OCI-LY7 (cell line): Measurements from ENCODE around the gene SH2D3C. TPM values are rescaled to one million over a fixed set of nuclear protein-coding genes. Genes with fewer than 3 reads are reported as not detected.
A peak's percentile ranks its signal among the peaks of the same experiment; 100 is the strongest.

Experiments
- BruUV-seq: library from RNA; stranded (reverse); fragments of 400-500 nt; replicated peaks from 2 replicates; lab custom pipeline; 2021; lab: Mats Ljungman, UMichigan
- CTCF ChIA-PET: fragments of 300-600 bp; sonication (Branson Sonifier 250); formaldehyde crosslinking; loops from one replicate; lab custom pipeline; 2022; ENCODE audit warnings: antibody characterized with exemption; ENCODE audit not compliant: unreplicated experiment; lab: Charles Lee
- POLR2A ChIA-PET: fragments of 300-600 bp; sonication (Branson Sonifier 250); formaldehyde crosslinking; loops from one replicate; lab custom pipeline; 2022; ENCODE audit warnings: antibody characterized with exemption; lab: Charles Lee
- DNase-seq: peaks from one replicate; pipeline ENCODE4 v3.0.0-alpha.2; 2015; ENCODE audit warnings: low spot score
- H2AFZ ChIP-seq: fragments of 200-600 bp; sonication (generic), shearing (Covaris generic); 2 replicates; pipeline ENCODE4 v1.6.1; 2014; ENCODE audit warnings: mild to moderate bottlenecking, antibody characterized with exemption, low read length, moderate library complexity
- H3K27ac ChIP-seq: fragments of 200-600 bp; sonication (generic); 2 replicates; pipeline ENCODE4 v1.5.1; 2014; ENCODE audit warnings: mixed run types, low read depth, mild to moderate bottlenecking, moderate library complexity, low read length, inconsistent platforms; ENCODE audit not compliant: poor library complexity, severe bottlenecking
- H3K36me3 ChIP-seq: fragments of 200-600 bp; sonication (generic); 2 replicates; pipeline ENCODE4 v1.6.1; 2014; ENCODE audit warnings: mild to moderate bottlenecking, antibody characterized with exemption, low read length, moderate library complexity, mixed read lengths; ENCODE audit not compliant: insufficient read depth
- H3K4me1 ChIP-seq: fragments of 200-600 bp; sonication (generic); 2 replicates; pipeline ENCODE4 v1.5.1; 2014; ENCODE audit warnings: mild to moderate bottlenecking, low read length; ENCODE audit not compliant: insufficient read depth, poor library complexity, severe bottlenecking
- H3K4me2 ChIP-seq: fragments of 200-600 bp; sonication (generic); 2 replicates; pipeline ENCODE4 v1.6.1; 2014; ENCODE audit warnings: mild to moderate bottlenecking, low read length
- H3K4me3 ChIP-seq: fragments of 200-600 bp; sonication (generic); 2 replicates; pipeline ENCODE4 v1.5.1; 2014; ENCODE audit warnings: mild to moderate bottlenecking, low read depth, low read length; ENCODE audit not compliant: poor library complexity, severe bottlenecking
- H3K79me2 ChIP-seq: fragments of 200-600 bp; sonication (generic); 2 replicates; pipeline ENCODE4 v1.6.1; 2016; ENCODE audit warnings: low read depth, mild to moderate bottlenecking, low read length, moderate library complexity, mixed read lengths; ENCODE audit not compliant: insufficient read depth
- H3K9me2 ChIP-seq: fragments of 200-600 bp; sonication (generic); 2 replicates; pipeline ENCODE4 v1.6.1; 2016; ENCODE audit warnings: mild to moderate bottlenecking, low read length, mixed read lengths; ENCODE audit not compliant: insufficient read depth
- H3K9me3 ChIP-seq: fragments of 200-600 bp; sonication (generic); 2 replicates; pipeline ENCODE4 v1.6.1; 2014; ENCODE audit warnings: mild to moderate bottlenecking, mixed run types, low read length, mixed read lengths
- H4K20me1 ChIP-seq: fragments of 200-600 bp; sonication (generic); 2 replicates; pipeline ENCODE4 v1.6.1; 2014; ENCODE audit warnings: mild to moderate bottlenecking, antibody characterized with exemption, low read length, moderate library complexity, mixed read lengths; ENCODE audit not compliant: insufficient read depth
- CTCF ChIP-seq: fragments of 200-600 bp; sonication (generic); conservative IDR thresholded peaks from 2 replicates; pipeline ENCODE4 v1.5.1; 2014; ENCODE audit warnings: mild to moderate bottlenecking, antibody characterized with exemption, low read length, moderate library complexity, mixed read lengths
- EZH2phosphoT487 ChIP-seq: fragments of 200-600 bp; sonication (generic); IDR thresholded peaks from 2 replicates; pipeline ENCODE4 v1.6.1; 2018; ENCODE audit warnings: low read depth, borderline replicate concordance, mild to moderate bottlenecking, mixed run types, antibody characterized with exemption, low read length, moderate library complexity, mixed read lengths
- intact Hi-C: fragments of 100-400 bp; cut with micrococcal nuclease; formaldehyde crosslinking; loops from one replicate; pipeline ENCODE4 v1.10.0; 2022; ENCODE audit not compliant: unreplicated experiment
- total RNA-seq, 2 experiments: library from RNA; depleted of rRNA in 1 of 2; stranded (reverse); fragments of >200 nt in 1 of 2; shearing (Covaris generic) in 1 of 2; gene quantifications; 2 replicates each; pipeline ENCODE4 v1.2.3, GENCODE V29; 2014 to 2022

SH2D3C gene
- total RNA-seq, 2 experiments from 2014 or later = 40.0 to 45.7 TPM

- peaks cover 27% of the 10 kb centered on the region for H3K4me1 ChIP-seq
- no peaks in the 10 kb centered on the region for H3K79me2 ChIP-seq
- POLR2A ChIA-PET = no interaction called here
- CTCF ChIA-PET = no interaction called here
- no peak overlapping the region for H3K4me2 ChIP-seq
- no peaks in the 10 kb centered on the region for H3K9me2 ChIP-seq
- H3K4me3 ChIP-seq = no peak overlapping the region
- intact Hi-C loops = no loop called here
- DNase-seq = no peak
- no peak overlapping the region for H3K27ac ChIP-seq
- no peaks in the 10 kb centered on the region for H3K9me3 ChIP-seq
- TF ChIP-seq EZH2phosphoT487 = no peak
- no peak for TF ChIP-seq CTCF
- H4K20me1 ChIP-seq = no peaks in the 10 kb centered on the region; the same call in 1 of the 2 replicates
- no TSS peak for BruUV-seq
- no peaks in the 10 kb centered on the region for H3K36me3 ChIP-seq
- H2AFZ ChIP-seq = no peak overlapping the region
Measured at GRCh38 chr9:127711831-127712274, 66.6 kb downstream of the SH2D3C start.

- H2AFZ ChIP-seq = no peak overlapping the region
- H3K9me3 ChIP-seq = no peaks in the 10 kb centered on the region
- CTCF ChIA-PET = no interaction called here
- TF ChIP-seq EZH2phosphoT487 (no peak), CTCF (no peak)
- no peaks in the 10 kb centered on the region; the same call in 1 of the 2 replicates for H4K20me1 ChIP-seq
- H3K36me3 ChIP-seq = no peaks in the 10 kb centered on the region
- H3K27ac ChIP-seq = no peak overlapping the region
- peak; percentile 33 for DNase-seq
- no peak overlapping the region for H3K4me2 ChIP-seq
- H3K9me2 ChIP-seq = no peaks in the 10 kb centered on the region
- BruUV-seq = no TSS peak
- intact Hi-C loops = no loop called here
- peaks cover 25% of the 10 kb centered on the region for H3K4me1 ChIP-seq
- no peak overlapping the region for H3K4me3 ChIP-seq
- H3K79me2 ChIP-seq = no peaks in the 10 kb centered on the region
- POLR2A ChIA-PET = no interaction called here
Measured at GRCh38 chr9:127711226-127711701, 67.2 kb downstream of the SH2D3C start.

- Histone ChIP-seq H4K20me1 (no peaks in the 10 kb centered on the region; the same call in 1 of the 2 replicates), H3K4me2 (no peak overlapping the region), H3K9me2 (no peaks in the 10 kb centered on the region), H3K36me3 (no peaks in the 10 kb centered on the region), H3K79me2 (no peaks in the 10 kb centered on the region), H3K4me1 (peaks cover 21% of the 10 kb centered on the region), H3K9me3 (no peaks in the 10 kb centered on the region), H3K4me3 (no peak overlapping the region), H2AFZ (no peak overlapping the region), H3K27ac (no peak overlapping the region)
- DNase-seq = no peak
- TF ChIP-seq EZH2phosphoT487 = no peak
- TF ChIP-seq CTCF = no peak
- ChIA-PET CTCF (no interaction called here), POLR2A (interaction anchor here (1.5 kb wide), 1 partner anchor 12 kb away, joined by 3 read pairs; no protein-coding TSS in a partner anchor)
- no TSS peak for BruUV-seq
- intact Hi-C loops = no loop called here
Measured at GRCh38 chr9:127710204-127710783, 68.2 kb downstream of the SH2D3C start.
